ENCODE results near the gene SHH.

SHH gene

DNA sequence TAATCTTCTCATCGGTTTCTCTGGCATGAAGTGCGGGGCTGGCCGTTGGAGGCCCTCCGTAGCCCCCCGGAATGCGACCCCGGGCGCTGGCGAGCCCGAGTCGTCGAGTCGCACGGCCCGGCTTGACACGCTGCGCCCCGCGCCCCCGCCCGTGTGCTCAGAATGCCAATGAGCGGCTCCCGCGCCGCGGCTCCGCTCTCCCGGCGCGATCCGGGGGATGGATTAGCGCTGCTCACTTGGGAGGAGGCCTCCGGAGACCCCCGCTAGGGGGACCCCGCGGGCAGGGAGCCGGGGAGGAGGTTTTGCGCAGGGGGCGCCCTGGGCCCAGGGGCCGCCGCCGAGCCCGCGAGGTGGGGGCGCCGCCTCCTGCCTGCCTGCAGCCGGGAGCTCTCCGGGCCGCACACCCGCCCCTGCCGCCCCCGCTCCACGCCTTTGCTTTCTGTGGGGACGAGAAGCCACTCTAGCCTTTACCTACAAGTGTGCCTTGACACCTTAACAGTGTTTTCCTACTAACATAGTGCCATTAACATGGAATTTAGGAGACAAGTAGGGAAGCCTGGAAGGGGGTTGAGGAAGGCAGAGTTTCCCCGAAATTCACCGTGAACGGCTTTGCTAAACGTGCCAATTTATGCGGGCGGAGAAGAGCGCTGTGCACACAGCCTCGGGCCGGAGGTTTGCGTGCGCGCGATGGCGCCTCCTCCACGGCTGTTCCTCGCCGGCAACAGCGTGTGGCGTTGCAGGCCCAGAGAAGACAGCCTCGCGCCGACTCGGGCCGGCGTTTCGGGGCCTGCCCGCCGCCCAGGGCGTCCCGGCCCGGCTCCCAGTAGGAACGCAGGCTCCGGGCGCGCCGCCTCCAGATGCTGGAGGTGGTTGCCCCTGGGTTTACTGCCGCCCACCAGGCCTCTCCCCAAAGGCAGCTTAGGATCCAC is 7.1 kb downstream of the SHH start:
- no peak for FAIRE-seq

DNA sequence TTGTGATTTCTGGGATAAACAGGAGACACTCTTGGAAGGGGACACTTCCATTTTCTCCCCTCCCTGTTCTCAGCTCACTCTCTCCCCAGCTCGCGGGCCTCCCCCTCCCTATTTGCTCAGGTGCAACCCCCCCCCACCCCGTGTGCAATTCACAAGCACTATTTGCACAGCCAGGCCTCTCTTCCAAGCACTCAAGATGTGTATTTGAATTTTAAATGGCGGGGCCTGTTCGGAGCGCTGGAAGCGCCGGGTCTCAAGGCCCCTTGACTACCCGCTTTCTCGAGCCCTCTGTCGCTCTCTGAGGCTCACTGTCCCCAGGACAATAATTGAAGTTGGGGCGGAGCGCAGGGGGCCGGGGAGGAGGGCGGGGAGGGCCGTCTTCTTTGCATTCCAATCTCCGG is 7.8 kb downstream of the SHH start:
- FAIRE-seq, result no peak

DNA sequence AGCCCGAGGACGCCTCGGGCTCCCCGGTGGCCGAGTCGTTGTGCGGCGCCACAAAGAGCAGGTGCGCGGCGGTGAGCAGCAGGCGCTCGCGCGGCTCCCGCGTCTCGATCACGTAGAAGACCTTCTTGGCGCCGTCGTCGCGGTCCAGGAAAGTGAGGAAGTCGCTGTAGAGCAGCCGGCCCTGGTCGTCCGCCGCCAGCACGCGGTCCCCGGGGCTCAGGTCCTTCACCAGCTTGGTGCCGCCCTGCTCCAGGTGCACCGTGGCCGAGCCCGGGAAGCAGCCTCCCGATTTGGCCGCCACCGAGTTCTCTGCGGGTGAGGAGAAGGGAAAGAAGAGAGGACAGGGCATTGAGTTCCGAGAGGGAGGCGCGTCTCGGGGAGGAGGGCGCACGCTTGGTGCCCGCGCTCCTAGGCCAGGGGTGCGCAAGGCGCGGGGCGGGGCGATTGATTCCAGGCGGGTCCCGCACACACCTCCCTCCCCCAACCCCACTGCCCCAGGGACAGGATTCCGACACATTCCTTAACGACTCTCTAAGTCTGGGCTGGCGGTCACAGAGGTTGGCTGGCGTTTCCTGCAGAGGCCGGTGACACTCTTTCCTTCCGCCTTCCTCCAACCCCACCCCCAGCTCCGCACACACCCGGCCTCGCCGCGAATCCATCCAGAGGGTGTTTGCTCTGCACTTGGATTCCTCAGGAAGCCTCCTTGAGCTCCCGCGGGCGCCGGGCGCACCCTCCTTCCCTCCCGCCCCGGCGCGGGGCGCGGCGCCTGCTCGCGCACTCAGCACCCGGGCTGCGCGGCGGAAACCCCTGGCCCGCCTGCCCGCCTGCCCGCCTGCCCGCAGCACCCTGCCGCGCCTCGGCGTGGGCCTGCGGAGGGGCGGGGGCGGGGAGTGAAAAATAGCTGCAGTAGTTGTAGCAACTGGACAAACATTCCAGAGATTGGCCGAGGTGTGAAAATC is 8.6 kb downstream of the SHH start:
- FAIRE-seq, result no peak

DNA sequence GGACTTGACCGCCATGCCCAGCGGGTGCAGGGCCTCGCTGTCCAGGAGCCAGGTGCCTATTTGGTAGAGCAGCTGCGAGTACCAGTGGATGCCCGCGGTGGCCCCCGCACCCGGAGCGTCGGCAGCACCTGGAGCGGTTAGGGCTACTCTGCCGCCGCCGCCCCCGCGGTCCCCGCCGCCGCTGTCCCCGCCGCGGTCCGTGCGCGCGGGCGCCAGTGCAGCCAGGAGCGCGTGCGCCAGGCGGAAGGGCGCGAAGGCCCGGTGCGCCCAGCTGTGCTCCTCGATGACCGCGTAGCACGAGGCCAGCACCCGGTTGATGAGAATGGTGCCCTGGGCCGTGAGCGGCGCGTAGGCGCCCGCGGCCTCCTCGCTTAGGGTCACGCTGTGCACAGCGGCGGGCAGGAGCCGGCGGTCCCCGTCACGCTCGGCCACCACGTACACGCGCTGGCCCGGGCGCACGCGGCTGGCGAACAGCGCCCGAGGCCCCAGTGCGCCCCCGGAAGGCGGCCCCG is 9.3 kb downstream of the SHH start:
- FAIRE-seq, result no peak

DNA sequence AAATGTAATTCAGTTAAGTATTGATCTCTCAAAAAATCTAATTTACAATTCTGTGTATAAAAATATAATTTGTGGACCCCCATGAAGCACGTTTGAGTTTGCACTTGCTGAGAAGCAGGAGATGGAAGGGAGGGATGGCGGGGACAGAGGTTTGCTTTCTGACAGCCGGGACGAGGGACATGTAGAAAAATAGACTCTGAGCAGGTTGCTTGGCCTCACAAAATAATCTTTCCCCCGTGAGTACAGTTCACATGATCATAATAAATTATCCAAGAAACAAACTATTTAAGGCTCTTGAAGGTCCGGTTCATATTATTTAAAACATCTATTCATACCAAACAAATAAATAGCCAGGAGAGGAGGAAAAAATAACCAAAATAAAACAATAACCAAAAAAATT is 10.0 kb downstream of the SHH start:
- no peak for FAIRE-seq

DNA sequence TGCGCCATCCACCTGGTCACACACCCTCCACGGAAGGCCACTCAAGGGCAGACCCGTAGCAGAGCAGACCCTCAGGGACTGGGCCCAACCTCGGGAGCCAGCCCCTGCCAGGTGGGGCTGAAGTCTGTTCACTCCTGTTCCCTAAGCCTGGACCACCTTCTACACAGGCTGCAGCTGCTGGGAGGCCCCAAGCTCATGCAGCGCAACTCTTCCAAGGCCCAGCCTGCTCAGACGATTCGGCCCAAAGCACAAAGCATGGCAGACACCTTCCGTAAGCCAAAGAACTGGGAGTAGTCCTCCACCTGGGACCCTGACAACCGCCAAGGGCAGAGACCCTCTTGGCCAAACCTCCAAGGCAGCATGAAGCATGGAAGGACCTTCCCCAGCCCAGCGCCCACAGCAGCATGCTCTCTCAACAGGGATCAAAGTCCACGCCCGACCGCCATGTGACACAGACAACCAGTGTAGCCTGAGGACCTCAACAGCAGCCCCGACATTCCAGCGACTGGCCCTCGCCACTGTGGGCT is 11.5 kb downstream of the SHH start:
- FAIRE-seq, result no peak

DNA sequence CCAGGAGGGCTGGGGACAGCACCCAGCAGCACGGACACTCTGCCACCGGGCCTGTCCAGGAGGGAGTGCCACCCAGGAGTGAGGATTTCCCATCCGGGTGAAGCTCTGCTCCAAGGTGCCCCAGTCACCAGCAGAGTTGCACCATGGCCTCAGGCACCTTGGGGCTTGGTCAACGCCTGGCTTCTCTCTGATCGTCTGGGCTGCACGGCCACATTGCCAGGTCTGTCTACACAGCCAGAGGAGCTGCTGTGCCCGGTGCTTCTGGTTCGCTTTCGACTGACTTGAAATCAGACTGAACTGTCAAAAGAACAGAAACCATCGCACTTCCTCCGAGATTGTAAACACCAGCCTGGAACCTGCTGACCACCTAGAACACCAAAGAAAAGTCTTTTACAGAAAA is 12.0 kb downstream of the SHH start:
- no peak for FAIRE-seq

DNA sequence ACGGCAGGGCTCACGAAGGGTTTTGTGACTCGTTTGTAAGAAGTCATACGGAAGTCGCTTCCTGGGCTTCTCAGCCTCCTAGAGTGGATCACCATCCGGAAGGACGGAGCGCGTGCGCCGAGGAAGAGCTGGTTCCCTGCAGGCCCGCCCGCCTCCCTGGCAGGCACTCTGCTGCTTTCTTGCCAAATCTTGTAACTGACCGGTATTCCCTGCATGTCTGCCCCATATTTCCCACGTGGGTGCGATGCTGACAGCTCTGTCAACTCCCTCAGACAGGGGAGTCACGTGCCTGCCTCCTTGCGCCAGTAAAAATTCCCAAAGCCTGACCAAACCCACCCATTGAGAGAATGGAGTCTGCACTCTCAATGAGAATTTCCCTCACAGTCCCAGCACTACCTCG is 12.7 kb downstream of the SHH start:
- no peak for FAIRE-seq

DNA sequence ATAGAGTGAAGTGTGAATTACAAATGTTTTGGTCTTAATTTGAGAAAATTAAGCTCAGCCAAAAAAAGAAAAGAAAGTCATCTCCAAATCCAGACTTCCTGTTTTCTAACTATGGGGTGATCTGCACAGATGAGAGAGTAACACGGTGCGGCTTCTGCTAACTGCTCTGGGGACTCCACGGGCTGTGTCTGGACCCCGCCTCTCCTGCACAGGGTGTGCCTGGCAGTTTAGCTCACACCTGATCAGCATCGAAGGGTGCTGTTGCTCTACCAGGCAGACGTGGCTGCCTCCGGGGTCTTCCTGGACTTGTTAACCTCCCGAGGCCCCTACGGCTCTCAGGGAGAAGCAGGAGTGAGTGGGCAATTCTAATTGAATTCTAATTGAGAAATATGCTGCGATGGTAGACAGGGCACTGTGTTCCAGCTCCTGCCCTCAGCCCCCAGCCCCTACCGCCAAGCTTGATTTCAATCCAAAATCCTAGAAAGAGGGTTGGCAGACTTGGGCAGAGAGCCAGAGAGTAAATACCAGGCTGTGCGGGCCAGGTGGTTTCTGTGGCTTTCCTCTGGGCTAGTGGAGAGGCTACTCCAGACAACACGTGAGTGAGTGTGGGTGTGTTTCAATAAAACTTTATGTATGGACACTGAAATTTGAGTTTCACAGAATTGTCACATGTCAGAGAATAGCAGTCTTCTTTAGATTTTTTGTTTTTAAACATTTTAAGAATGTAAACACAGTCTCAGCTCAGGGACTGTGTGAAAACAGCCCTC is 13.4 kb downstream of the SHH start:
- FAIRE-seq, result no peak

DNA sequence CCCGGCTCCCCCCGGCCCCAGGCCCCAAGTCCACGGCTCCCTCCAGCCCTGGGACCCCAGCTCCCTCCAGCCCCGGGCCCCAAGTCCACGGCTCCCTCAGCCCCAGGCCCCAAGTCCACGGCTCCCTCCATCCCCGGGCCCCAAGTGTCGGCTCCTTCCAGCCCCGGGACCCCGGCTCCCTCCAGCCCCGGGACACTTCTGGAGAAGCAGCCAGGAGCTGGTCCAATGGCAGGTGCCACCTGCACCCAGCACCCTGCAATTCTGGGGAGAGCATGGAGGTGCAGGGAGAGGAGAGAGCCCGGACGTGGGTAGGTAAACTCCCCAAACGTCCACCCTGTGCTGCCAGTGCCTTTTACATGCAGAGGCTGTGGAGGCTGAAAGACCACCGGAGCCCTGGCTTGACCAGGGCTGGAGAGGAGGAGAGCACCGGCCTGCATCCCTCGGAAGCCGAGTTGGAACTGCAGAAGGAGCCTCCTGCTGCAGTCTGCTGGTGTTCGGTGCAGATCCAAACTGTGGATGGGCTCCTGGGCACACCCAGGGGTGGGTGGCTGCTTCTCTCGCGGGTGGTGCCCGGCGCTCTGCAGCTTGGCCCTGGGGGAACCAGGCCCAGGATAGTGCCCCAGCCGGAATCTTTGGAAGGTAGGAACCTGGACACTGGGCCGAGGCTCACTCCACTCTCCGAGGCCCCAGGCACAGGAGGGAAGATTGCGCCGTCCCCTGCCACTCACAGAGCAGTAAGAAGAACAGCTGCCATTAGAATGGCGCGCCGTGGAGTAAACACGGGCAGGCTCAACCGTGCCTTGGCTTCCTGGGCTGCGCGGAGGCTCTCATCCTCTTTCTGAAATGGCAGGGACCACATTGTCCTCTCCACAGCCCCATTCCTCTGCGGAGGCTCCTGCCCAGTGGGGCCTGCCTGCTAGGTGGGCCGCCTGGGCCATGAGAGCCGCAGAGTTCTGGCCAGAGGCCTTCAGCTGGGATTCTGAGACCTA is 14.7 kb downstream of the SHH start:
- no peak for FAIRE-seq

DNA sequence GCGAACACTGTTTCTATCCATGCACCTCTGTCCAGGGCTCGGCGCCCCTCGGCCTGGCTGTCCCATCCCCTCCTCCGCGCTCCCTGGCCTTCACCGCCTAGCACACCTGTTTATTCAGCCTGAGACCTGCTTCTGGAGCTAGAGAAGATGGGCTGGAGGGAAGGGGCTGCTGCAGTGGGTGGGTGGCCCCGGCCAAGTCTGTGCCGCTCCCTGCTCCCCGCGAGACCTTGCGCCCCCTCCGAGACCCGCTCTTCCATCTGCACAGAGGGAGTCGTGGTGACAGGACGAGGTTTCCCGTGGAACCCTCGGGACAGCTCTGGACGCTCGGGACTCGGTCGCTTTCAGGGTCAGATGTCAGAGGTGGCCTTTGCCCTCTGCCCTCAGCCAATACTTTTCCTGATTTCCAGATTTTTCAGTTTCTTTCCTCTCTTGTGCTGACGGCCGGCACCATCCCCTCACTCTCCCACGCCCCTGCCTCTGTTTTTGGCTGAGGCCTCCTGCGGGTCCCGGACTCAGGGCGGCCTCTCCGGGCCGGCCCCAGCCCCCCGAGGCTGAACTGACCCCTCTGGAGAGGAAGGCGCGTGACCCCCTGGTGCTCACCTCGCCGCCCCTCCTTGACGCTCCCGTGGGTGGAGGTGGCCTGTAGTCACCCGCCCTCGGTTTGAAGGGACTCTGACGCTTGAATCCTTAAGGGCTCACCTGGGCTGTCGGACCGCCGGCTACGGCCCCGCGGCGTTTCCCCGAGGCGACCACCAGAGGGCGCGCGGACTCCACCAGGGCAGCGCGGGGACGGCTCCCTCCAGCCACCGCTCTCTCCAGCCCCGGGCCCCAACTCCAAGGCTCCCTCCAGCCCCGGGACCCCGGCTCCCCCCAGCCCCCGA is 15.6 kb downstream of the SHH start:
- FAIRE-seq, result no peak

DNA sequence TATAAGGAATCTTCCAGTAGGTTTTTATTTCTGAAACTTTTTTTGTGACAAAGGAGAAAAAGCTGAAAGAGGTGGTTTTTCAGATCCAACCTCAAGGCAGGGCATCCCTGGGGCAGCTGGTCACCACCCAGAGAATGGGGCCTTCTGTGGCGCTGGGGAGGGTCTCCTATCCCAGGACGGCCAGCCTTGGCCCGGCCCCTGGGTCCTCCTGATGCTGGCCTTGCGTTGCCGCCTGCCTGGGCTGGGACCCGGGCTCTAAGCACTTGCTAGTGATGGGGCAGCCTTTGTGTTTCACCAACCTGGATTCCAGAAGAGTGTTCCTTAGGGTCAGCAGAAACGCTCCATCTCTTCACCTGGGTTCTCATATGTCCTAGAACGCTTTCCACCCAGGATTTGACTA is 16.3 kb downstream of the SHH start:
- no peak for FAIRE-seq

DNA sequence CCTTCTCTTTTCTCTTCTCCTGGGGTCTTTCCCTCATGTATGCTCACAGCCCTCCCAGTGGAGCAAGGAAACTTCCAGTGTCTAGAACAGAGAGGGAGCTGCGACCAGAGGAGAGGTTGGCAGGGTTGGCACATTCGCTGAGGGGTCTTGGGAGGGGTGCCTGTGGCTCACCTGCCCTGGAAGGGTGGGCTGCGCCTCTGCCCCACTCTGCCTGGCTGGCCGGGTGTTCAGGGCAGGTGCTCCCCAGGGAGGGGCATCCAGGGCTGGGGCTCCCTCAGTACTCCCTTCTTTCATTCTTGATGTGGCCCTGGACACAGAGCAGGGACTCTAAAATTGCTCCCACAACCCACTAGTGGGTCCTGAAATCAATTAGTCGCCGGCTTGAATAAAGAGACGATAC is 16.9 kb downstream of the SHH start:
- no peak for FAIRE-seq

DNA sequence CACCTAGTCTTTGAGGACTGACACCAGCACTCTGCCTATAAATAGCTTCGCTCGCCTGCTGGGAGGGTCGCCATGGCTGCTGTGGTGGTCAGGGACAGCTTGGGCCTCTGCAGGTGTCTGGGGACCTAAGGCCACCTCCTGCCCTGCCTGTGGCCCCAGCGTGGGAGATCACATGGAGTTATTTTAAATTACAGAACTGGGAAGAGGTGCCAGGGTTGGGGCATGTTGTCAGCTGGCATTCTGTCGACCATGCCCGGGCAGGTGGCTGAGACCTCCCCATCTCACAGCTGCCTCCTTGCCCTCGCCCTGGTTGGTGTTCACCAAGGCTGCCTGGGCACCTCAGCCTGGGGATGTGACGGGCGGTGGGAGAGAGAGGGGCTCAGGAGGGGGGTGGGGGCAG is 18.1 kb downstream of the SHH start:
- FAIRE-seq, result no peak

DNA sequence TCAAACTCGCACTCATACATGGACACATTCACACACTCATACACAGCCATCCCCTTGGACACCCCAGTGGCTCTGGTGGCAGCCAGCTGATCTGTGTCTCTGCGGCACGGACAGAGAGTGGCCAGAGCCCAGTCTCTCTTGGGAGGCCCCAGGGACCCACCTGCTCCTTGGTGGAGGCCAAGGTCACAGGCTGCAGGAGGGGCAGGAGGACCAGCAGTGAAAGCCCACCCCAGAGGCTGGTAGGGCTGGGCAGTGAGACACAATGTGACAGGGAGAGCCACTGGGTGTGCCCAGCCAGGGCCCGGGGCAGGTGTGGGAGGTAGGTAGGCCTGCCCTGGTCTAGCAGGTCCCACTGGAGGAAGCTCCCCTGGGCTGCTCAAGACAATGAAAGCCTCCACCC is 18.5 kb downstream of the SHH start:
- no peak for FAIRE-seq

DNA sequence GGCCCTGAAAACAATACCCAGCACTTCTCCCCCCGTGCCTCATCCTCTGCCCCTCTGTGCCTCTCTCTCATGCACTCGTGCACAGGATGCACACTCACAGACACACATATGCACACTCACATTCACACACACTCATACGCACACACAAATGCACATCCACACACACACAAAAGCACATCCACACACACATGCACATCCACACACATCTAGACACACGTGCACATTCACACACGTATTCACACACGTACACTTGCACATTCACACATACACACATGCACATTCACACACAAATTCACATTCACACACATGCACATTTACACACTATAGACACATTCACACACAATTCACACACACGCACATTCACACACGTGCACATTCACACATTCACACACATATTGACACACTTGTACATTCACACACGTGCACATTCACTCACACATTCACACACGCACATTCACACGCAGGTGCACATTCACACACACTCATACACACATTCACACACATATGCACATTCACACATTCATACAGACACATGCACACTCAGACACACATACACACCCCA is 19.2 kb downstream of the SHH start:
- no peak for FAIRE-seq

DNA sequence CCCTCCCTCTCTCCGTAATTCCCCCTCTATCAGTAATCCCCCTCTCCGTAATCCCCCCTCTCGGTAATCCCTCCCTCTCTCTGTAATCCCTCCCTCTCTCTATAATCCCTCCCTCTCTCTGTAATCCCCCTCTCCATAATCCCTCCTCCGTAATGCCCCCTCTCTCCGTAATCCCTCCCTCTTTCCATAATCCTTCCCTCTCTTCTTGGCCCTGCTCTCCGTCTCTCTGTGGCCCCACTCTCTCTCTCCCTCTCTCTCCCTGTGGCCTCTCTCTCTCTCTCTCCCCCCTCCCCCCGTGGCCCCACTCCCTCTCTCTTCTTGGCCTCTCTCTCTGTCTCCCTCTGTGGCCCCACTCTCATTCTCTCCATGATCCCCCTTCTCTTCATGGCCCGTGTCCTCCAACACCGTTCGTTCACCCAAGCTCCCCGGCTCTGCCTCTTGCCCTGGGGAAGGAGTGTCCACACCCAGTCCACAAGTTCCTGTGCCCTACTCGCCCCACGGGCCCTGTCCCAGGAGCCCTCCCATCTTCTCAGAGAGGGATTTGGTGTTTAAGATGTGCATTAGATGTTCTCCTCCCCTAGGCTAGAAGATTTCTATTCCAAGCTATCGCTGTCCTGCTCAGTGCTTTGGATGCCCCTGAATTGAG is 19.8 kb downstream of the SHH start:
- FAIRE-seq, result no peak

DNA sequence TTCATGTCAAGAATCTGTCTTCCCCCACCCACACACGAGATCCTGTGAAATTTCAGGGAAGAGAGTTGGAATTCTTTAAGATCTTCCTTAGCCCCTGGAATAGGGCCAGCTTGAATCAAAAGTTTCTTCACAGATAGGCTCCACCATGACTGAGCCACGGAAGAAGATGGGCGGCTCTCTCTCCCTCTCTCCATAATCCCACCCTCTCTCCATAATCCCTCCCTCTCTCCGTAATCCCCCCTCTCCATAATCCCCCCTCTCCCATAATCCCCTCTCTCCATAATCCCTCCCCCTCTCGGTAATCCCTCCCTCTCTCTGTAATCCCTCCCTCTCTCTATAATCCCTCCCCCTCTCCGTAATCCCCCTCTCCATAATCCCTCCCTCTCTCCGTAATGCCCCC is 20.4 kb downstream of the SHH start:
- FAIRE-seq, result no peak

DNA sequence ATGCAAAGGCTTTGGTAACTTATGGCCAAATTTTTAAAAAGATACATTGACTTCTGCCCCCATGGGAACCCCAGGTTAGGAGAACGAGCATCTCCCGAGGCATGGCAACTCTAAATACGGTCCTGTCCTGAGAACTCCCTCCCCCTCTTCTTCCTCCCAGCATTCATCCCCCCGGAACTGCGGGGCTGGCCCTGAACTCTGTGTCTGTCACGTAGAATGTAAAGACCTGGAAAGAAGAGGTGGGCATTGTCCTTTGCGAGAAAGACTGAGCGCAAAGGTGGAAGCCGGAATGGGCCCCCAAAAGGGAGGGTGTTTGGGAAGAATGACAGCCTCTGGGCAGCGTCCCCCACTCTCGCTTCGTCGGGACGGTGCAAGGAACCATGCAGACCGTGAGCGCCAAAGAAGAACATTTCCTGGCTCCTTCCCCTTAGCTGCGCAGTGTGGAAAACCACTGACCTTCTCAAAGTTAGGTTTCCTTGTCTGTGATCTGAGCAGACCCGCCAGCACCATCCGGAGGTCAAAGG is 21.0 kb downstream of the SHH start:
- no peak for FAIRE-seq
